Kidney tubule cell (primary cell): Measurements from ENCODE around the gene EEF2.

Source experiments
- DNase-seq: peaks from one replicate; pipeline ENCODE4 v3.0.0-alpha.2; 2018; ENCODE audit warnings: low spot score

EEF2 gene

DNA sequence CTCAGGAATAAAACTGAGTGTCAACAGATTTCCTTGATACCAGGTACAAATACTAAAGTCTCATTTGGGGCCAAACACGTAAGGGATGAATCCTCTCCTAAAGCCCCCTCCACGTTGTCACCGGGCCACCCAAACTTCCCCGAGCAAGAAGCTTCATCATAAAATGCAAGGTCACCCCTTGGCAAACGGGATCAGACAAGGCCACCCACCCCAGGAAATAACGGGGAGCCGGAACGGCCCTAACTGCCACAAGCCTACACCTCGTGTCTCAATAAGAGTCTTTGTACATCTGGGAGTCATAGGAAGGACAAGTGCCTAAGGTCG lies 717 bp downstream of the EEF2 start:
- DNase-seq, result no peak

DNA sequence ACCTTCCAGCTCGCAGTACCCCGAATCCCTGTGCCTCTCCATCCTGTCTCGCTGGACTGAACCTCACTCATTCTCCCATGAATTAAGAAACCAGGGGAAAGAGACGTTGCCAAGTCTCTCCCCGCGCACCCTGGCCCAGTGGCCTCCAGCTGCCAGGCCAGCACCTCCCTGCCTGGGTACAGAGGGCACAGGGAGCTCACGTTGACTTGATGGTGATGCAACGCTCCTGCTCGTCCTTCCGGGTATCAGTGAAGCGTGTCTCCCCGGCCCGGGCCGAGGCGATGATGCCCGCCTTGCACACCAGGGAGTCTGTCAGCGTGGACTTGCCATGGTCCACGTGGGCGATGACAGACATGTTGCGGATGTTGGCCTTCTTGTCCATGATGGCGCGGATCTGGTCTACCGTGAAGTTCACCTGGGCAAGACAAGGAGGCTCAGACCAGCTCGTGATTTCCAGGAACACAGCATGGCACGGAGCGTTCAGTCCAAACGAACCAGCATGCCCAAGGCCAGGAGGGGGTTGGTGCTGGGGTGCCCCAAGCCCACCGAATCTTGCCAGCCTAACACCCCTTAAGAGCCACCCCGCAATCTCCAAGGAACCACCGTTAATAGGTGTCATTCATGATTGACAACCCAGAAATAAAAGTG lies 1.2 kb downstream of the EEF2 start:
- DNase-seq, result peak; percentile 91

DNA sequence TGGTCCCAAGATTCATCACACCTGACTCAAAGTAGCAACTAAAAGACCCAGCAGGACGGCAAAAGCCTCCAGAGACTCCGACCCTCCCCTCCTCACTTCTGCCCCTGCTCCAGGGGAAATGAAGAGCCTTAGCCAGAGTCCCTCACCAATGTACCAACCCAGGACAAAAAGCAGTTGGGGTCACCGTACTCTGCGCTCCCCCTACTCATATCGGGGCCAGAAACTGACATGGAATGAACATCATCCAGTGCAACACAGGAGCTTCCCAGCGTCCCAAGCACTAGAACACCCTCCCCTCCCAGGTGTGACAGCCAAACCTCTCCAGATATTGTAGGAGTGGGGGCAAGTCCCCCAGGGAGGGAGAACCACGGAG lies 1.7 kb downstream of the EEF2 start:
- DNase-seq, result no peak

DNA sequence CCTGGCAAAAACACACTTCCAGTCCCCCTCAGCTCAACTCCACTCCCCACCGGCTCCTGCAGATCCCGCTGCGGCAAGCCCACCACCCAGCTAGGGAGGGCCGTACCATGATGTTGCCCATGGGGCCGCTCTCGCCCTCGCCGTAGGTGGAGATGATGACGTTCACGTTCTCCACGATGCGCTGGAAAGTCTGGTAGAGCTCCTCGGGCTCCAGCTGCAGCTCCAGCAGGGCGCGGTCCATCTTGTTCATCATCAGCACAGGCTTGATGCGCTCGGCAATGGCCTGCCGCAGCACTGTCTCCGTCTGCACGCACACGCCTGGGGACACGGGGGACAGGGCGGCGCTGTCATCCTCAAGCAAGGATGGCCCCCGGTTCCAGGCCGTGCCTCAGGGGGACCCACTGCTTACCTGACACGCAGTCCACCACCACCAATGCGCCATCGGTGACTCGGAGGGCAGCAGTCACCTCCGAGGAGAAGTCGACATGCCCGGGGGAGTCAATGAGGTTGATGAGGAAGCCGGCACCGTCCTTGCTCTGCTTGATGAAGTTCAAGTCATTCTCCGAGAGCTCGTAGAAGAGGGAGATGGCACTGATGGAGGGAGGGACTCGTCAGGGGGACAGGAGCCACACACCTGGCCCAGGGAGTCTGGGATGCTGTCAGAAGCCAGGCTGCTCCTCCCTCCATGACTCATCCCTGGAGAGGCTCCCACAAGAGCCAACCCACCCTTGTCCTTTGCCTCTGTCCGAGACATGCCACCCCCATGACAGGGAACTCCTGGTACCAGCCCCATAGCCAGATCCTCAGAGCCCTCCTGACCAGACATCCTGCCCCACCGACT lies 2.3 kb downstream of the EEF2 start:
- DNase-seq, result peak; percentile 82

DNA sequence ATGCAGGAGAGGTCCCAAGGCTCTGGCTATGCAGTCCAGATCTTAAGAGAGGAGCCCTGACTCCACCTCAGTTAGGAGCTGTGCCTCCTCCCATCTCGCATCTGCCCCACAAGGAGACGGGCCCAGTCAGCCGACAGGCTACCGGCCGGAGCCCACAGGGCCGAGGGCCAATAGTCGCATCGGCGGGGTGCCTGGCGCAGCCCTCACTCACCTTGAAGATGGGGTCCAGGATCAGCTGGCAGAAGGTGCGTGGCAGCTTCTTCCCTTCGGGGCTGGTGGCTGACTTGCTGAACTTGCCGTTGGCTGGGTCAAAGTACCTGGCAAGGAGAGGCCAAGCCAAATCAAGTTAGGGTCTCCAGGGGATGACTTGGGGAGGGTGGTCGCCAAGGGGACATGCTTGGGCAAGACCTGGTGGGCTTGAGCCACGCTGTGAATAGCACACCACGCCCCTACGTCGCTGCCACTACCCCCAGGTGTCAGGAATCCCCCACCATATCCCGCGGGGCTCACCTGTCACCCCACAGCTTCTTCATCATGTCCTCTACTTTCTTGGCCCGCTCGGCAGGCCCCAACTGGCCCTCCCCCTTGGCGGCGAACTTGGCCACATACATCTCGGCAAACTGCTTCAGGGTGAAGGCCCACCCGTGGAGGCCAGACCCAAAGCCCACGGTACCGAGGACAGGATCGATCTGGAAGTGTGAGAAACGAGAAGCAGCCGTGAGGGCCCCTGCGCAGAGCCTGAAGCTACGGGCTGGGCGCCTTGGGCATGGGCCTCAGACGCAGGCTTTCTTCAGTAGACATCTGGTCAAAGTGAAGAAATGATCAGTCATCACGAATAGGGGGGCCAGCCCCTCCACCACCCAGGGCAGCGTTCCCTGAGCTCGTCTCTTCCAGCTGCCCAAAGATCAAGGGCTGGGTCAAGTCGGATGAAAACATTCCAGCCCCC lies 3.3 kb downstream of the EEF2 start:
- DNase-seq, result no peak

DNA sequence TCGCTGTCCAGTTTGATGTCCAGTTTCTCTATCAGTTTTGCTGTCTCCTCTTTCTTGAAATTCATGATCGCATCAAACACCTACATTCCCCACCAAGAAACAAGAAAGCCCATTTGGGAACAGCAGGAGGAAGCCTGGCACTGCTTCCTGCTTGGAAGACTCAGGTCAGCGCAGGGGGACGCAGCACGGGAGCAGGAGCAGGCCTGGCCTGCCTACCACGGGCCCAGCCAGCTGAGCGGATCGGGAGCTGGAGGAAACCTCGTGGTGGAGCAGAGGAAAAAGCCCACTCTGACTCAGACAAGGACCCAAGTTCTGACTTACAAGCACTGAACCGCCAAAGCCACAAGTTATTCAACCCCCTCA lies 3.9 kb downstream of the EEF2 start:
- no peak for DNase-seq

DNA sequence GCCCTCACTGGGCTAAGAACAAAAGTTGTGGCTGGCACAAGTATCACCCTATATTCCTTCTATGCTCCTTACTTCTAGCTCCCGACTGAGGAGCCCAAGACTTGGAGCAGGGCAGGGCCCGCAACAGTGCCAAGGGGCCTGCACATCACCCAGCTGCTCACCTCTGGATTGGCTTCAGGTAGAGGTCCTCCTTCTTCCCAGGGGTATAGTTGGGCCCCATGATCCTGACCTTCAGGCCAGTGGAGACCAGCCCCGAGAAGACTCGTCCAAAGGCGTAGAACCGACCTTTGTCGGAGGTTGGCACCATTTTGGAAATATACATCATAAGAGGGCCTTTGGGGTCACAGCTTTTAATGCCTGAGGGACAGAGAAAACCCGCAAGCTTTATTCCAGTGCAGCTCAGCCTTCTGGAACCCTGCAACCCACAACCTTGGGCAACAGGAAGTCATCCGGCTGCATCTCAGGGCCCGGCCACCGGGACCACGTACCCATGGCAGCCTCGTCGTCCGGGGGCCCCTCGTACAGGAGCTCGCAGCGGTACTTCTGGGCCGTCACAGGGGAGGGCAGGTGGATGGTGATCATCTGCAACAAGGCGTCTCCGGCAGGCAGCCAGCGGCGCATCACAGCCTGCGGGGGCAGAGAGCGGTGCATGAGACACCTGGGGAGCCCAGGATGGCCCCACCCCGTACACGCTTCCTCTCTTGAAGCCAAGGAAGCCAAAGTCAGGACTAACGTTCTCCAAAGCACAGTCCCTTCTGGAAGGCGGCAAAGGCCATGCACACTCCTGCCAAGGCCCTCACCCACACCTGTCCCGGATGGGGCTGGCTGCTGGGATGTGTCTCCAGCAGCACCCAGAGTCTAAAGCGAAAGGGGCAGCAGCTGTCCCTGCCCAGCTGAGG lies 4.7 kb downstream of the EEF2 start:
- DNase-seq, result no peak

DNA sequence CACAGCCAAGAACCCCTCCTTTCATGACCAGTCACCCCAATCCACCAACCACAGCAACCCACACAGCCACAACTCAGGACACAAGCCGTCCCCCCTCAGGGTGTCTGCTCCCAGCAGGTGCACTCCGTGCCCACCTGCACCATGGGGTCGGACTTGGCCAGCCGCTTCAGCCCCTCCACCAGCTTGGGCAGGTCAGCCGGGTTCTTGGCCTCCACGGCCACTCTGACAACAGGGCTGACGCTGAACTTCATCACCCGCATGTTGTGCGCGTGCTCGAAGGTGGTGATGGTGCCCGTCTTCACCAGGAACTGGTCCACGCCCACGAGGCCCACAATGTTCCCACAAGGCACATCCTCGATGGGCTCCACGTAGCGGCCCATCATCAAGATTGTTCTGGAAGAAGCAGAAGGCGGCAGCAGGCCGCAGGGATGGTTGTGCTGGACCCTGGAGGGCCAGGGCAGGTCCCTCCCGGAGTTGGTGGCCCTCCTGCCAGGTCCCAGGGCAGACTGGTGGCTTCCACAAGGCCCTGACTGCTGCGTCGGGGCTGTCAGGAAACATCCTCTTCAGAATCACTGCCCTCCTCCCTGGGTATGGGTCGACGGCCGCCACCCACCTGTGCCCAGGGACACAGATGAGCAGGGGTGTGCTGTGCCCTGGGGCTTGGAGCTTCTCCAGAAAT lies 5.5 kb downstream of the EEF2 start:
- no peak for DNase-seq

DNA sequence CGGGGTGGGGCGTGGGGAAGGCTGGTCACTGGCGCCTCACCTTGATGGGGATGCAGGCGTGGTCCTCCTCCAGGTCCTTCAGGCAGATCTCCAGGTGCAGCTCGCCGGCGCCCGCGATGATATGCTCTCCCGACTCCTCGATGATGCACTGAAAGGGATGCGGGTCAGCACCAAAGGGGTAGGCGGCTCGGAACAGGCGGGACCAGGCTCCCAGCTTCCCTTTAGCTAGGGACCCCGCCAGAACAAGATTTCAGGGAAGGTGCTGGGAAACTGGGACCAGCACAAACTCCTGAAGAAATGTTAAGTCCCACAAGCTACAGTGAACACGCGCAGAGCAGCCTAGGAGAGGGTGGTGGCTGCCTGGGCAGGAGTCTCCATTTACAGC lies 6.0 kb downstream of the EEF2 start:
- DNase-seq, result no peak

DNA sequence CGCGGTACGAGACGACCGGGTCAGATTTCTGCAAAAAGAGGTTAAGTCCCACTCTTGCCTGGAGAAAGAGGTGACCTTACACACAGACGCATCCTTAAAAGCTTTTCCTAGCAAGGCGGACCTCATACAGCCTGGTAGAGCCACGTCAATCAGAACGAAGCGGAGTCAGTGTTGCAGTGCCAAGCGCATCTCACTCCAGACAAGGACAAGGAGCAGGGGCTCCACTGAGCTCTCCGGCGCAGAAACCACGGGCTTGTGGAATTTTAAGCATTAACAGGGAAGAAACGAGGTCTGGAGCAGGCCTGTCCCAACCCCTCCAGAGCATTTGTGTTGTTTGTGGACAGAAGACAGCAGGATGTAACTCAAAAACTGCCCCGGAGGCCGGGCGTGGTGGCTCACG lies 7.1 kb downstream of the EEF2 start:
- no peak for DNase-seq

DNA sequence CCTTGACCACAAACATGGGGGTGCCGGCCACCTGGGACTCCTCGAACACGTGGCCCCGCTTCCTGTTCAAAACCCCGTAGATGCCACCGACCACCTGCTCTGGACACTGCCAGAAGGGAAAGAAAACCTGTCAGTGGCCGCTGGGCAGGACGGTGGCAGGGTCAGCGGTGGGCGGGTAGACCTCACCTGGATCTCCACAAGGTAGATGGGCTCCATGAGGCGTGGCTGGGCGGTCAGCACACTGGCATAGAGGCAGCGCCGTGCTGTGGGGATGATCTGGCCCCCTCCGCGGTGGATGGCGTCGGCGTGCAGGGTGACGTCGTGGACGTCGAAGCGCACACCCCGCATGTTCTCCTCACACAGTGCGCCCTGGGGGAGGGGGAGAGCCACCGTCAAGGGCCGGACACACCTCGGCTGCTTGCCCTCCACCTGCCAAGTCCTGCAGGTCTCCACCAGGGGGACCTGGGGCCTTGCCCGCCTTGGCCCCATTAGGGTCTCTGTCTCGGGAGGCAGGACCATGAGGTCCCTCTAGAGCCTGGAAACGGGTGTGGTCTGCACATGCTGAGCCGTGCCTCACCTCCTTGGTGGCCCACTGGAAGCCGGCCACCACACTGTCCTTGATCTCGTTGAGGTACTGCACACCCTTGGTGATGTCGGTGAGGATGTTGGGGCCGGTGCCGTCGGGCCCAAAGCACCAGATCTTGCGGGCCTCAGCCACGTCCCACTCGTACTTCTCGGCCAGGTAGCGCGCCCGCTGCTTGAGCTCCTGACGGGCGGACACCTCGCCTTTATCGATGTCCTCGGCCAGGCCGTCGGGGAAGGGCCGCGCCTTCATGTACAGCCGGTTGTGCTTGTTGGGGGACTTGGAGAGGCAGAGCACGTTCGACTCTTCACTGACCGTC lies 7.8 kb downstream of the EEF2 start:
- no peak for DNase-seq

DNA sequence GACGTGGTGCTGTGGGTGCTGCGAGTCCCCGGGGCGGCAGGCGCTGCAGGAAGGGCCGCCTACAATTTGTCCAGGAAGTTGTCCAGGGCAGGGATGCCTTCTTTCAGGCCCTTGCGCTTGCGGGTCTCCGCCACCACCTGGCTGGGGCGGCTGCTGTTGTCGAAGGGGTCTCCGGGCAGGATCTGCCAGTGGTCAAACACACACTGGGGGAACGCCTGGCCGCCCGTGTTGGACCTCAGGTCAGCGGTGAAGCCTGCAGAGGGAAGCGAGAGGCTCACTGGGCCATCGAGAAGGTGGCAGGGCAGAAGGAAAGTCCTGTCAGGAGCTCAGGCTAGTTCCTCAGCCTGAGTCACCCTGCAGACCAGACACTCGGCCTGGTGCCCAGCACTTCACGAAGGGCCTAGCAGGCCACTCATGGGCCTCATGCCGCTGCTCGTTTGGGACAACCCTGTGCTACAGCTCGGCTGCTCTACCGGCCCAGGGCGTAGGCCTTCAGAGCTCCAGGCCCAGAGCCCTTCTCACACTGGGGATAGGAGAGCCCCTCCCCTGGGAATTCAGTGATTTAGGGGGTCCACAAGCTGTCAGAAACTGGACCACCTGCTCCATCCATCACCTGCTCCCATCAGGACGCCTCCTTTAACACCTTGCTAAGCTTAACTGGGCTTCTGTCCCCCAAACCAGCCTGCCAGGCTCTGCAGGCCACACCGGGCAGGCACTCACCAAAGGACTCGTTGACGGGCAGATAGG lies 8.6 kb downstream of the EEF2 start:
- DNase-seq, result no peak

DNA sequence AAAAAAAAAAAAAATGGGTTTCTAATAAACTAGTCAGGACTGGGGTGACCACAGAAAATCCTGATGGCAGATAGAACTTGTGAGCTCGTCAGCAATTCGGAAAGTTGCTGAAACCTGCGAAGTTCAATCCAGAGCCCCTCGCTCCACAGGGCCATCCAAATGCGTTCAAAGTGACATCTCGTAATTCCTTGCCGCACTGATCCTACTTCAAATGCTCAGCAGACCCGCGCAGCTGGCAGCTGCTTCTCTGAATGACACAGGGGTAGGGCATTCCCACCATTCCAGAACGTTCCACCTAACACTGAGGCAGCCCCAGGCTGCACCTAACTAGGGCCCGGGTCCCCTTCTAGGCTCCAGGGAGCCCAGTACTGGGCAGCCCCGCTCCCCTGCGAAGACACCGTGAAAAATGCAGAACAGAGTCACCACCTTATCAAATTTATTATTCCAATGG lies 9.6 kb downstream of the EEF2 start:
- DNase-seq, result no peak

DNA sequence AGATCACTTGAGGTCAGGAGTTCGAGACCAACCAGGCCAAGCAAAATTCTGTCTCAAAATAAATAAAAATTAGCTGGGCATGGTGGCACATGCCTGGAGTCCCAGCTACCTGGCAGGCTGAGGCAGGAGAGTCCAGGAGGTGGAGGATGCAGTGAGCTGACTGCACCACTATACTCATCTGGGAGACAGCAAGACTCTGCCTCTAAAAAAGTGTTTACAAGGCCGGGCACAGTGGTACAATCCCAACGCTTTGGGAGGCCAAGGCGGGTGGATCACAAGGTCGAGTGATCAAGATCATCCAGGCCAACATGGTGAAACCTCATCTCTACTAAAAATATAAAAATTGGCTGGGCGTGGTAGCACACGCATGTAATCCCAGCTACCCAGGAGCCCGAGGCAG lies 10.1 kb downstream of the EEF2 start:
- no peak for DNase-seq

DNA sequence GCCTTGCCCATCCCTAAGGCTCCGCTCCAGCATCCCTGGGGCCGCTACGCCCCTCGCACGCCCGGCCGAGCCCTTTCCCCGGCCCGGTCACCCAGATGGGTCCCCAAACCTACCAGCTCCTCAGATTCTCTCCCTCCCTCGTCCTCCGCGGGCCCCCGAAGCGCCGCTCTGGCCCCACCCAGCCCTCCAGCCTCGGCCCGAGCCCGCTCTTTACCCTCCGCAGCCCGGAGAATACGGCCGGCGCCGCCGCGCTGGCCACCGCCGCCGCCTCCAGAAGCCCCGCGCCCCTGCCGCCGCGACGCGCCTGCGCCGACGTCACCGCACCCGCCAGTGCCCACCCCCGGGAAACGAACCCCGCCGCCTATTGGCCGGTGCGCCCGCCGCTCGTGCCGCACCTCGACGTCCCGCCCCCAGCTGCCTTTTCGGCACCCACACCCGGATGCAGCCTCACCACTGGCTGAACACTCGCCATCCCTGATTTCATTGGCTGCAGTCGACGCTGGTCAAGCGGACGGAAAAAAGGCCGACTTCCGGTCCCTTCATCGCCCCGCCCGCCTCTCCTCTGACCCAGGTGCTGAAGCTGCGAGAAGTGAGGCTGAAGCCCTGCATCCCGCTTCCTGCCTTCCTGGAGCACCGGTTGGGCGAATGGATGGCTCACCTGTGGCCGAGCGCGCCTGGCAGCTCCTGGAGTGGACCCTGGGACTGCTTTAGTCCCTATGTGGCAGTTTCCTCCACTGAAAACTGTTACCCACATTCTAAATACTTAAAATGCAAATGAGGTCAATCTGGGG lies 14.3 kb downstream of the EEF2 start, which contains the start of gene DAPK3:
Gene DAPK3 (minus strand): TSS at position 292 of the 791 bp plus-strand sequence. CDS start 1,364 bp downstream, outside the sequence.
- peak; percentile 99 for DNase-seq

DNA sequence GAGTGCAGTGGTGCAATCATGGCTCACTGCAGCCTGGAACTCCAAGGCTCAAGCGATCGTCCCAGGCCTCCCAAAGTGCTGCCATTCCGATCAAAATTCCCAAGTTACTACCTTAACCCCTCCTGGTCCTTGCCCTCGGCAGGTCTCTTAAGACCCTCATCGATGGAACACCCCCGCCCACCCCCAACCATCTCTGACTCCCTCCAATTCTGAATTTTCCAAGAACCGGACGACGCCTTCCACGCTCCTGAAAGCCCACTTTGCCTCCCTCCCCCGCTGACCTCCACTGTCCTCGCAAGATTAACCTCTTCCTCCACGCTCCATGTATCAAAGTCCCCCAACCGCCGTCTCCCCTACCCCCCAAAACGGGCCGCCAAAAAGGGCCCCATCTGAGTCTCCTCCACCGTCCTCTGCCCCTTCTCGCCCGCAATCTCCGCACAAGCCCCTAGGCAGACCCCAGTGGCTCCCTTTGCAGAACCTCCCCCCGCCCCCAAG lies 14.9 kb downstream of the EEF2 start:
- DNase-seq, result no peak

DNA sequence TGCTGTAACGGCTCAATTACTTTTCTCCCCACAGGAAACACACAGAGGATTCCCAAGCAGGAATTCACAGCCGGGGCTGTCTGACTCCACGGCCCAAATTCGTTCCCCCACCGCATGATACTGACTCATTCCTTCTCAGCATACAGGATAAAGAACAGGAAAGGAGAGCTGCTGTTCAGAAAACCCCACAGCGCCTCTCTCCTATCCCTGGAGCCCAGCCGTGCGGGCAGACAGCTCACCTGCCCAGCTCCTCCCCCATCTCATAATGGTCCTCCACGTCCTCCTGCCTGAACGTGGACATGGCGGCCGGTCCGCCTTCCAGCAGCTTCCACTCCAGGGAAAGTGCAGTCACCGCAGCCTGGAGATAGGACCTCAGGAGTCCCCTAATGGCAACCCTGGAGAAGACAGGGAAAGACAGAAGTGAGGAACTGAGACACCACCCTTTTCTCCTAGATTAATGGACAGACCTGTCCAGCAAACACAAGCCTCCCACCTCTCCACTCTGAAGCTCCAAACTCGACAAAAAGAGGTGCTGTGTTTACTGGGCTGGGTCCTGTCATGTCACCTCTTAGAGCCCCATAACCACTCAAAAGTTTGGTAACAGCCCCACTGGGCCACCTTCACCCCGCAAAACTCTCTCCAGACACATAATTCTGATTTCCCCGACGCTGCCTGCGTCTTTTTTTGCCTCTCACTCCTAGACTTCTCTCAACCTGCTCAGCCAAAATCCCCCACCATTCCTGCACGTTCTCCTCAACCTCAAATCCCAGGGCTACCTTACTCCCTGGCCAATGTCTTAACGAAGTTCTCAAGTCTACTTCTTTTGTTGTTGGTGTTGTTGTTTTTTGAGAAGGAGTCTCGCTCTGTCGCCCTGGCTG lies 15.6 kb downstream of the EEF2 start:
- peak; percentile 95 for DNase-seq
